GM11168 (cell line): ENCODE results near the gene C19orf25.

Experiments used
- in situ Hi-C: fragments of 300-500 bp; cut with MboI; formaldehyde crosslinking; loops from one replicate; pipeline ENCODE4 v1.12.0; 2022; ENCODE audit warnings: low sequenced_read_pairs; ENCODE audit not compliant: unreplicated experiment

C19orf25 gene

GRCh38 chr19:1497578-1498235 is 18.7 kb upstream of the C19orf25 start:
- in situ Hi-C loops, result no loop called here

GRCh38 chr19:1496714-1497577 is 17.9 kb upstream of the C19orf25 start:
- in situ Hi-C loops, result no loop called here

GRCh38 chr19:1495799-1496713 is 17.0 kb upstream of the C19orf25 start:
- in situ Hi-C loops, result no loop called here

- in situ Hi-C loops, result no loop called here
Observed at GRCh38 chr19:1495051-1495798, 16.2 kb upstream of the C19orf25 start.

- in situ Hi-C loops, result no loop called here
Observed at GRCh38 chr19:1494115-1494815, 15.2 kb upstream of the C19orf25 start.

- in situ Hi-C loops, result no loop called here
Observed at GRCh38 chr19:1492474-1493006, 13.5 kb upstream of the C19orf25 start.

- in situ Hi-C loops, result no loop called here
Observed at GRCh38 chr19:1491849-1492170, 12.8 kb upstream of the C19orf25 start.

GRCh38 chr19:1491114-1491848 is 12.3 kb upstream of the C19orf25 start, which contains the start of gene REEP6:
Gene REEP6, plus strand, starts transcription at chr19:1491181. Its CDS starts 89 bp downstream, at chr19:1491270.
- in situ Hi-C loops, result no loop called here

GRCh38 chr19:1490311-1491113 is 11.5 kb upstream of the C19orf25 start, which contains the start of gene PCSK4:
Gene PCSK4, minus strand, starts transcription at chr19:1490350. Its CDS starts 4 bp downstream, at chr19:1490346.
- in situ Hi-C loops, result no loop called here

- in situ Hi-C loops, result no loop called here
Observed at GRCh38 chr19:1489463-1490310, 10.7 kb upstream of the C19orf25 start.

- in situ Hi-C loops, result no loop called here
Observed at GRCh38 chr19:1488282-1488601, 9.2 kb upstream of the C19orf25 start.

GRCh38 chr19:1487576-1488281 is 8.7 kb upstream of the C19orf25 start:
- in situ Hi-C loops, result no loop called here

GRCh38 chr19:1486720-1487575 is 7.9 kb upstream of the C19orf25 start:
- in situ Hi-C loops, result no loop called here

- in situ Hi-C loops, result no loop called here
Observed at GRCh38 chr19:1483979-1484428, 5.0 kb upstream of the C19orf25 start.
